WTC11 (cell line): ENCODE results near the gene EDN2. TPM values are rescaled to one million over a fixed set of nuclear protein-coding genes. Genes with fewer than 3 reads are reported as not detected.

Experiments used
- ATAC-seq: fragments of 200-7000 bp; cut with Tn5 transposase; 2 replicates; pipeline ENCODE4 v1.10.0; 2021; ENCODE audit warnings: mild to moderate bottlenecking, moderate library complexity
- CTCF ChIA-PET: fragments of 300-600 bp; sonication (Branson Sonifier 250); formaldehyde crosslinking; loops from one replicate; lab custom pipeline; 2021; ENCODE audit warnings: antibody characterized with exemption; lab: Charles Lee
- POLR2A ChIA-PET: fragments of 350-600 bp; sonication (Branson Sonifier 250); formaldehyde crosslinking; loops from one replicate; lab custom pipeline; 2021; ENCODE audit warnings: antibody characterized with exemption; lab: Charles Lee
- DNase-seq: peaks from one replicate; pipeline ENCODE4 v3.0.0; 2021; ENCODE audit warnings: low spot score
- H3K27ac Mint-ChIP-seq: 2 replicates; pipeline ENCODE4 v1.8.0; 2021; ENCODE audit warnings: mixed read lengths
- H3K27me3 Mint-ChIP-seq: 2 replicates; pipeline ENCODE4 v1.8.0; 2021; ENCODE audit warnings: low read depth, mild to moderate bottlenecking, moderate library complexity, mixed read lengths
- H3K36me3 Mint-ChIP-seq: 2 replicates; pipeline ENCODE4 v1.8.0; 2021; ENCODE audit warnings: mixed read lengths
- H3K4me1 Mint-ChIP-seq: 2 replicates; pipeline ENCODE4 v1.8.0; 2022; ENCODE audit warnings: mixed read lengths
- H3K4me3 Mint-ChIP-seq: 2 replicates; pipeline ENCODE4 v1.8.0; 2021; ENCODE audit warnings: mild to moderate bottlenecking, moderate library complexity, mixed read lengths
- H3K9me3 Mint-ChIP-seq: 2 replicates; pipeline ENCODE4 v1.8.0; 2021; ENCODE audit warnings: mixed read lengths
- EMX1 ChIP-seq: fragments of 250-450 bp; sonication (Bioruptor Pico); IDR thresholded peaks from 2 replicates; pipeline ENCODE4 v1.8.0; 2021; ENCODE audit warnings: mild to moderate bottlenecking
- GTF2I ChIP-seq: fragments of 250-450 bp; sonication (Bioruptor Pico); conservative IDR thresholded peaks from 2 replicates; pipeline ENCODE4 v1.4.0; 2021; ENCODE audit warnings: mild to moderate bottlenecking
- IRF2 ChIP-seq: sonication (generic); formaldehyde crosslinking; IDR thresholded peaks from 2 replicates; pipeline ENCODE4 v1.8.0; 2022; ENCODE audit warnings: low read depth, missing genetic modification reagents, borderline replicate concordance
- JUN ChIP-seq: sonication (generic); formaldehyde crosslinking; IDR thresholded peaks from 2 replicates; pipeline ENCODE4 v1.8.0; 2023; ENCODE audit warnings: mild to moderate bottlenecking, missing genetic modification reagents
- KAT7 ChIP-seq: sonication (generic); formaldehyde crosslinking; IDR thresholded peaks from 2 replicates; pipeline ENCODE4 v1.8.1; 2023; ENCODE audit warnings: missing genetic modification reagents, mild to moderate bottlenecking, borderline replicate concordance
- NFYB ChIP-seq: sonication (generic); formaldehyde crosslinking; conservative IDR thresholded peaks from 2 replicates; pipeline ENCODE4 v1.8.0; 2022; ENCODE audit warnings: low read depth, missing genetic modification reagents
- SP1 ChIP-seq: sonication (generic); formaldehyde crosslinking; conservative IDR thresholded peaks from 2 replicates; pipeline ENCODE4 v1.8.1; 2022; ENCODE audit warnings: missing genetic modification reagents
- TEAD4 ChIP-seq: sonication (generic); formaldehyde crosslinking; IDR thresholded peaks from 2 replicates; pipeline ENCODE4 v1.8.0; 2022; ENCODE audit warnings: mild to moderate bottlenecking, missing genetic modification reagents
- ZNF219 ChIP-seq: sonication (generic); formaldehyde crosslinking; IDR thresholded peaks from 2 replicates; pipeline ENCODE4 v1.8.0; 2023; ENCODE audit warnings: missing genetic modification reagents, mild to moderate bottlenecking, borderline replicate concordance
- ZNF416 ChIP-seq: fragments of 250-450 bp; sonication (Bioruptor Pico); IDR thresholded peaks from 2 replicates; pipeline ENCODE4 v1.9.0; 2021; ENCODE audit warnings: mild to moderate bottlenecking, inconsistent platforms
- ZNF423 ChIP-seq: fragments of 250-450 bp; sonication (Bioruptor Pico); IDR thresholded peaks from 2 replicates; pipeline ENCODE4 v2.1.2; 2022; ENCODE audit warnings: mild to moderate bottlenecking, moderate library complexity
- total RNA-seq: library from RNA; stranded (reverse); gene quantifications from 3 replicates; pipeline ENCODE4 v1.2.3, GENCODE V29; 2021
- TF ChIP-seq, protein P1 (sequence below): sonication (generic); formaldehyde crosslinking; IDR thresholded peaks from 2 replicates; pipeline ENCODE4 v1.8.1; 2023; ENCODE audit warnings: mild to moderate bottlenecking, missing genetic modification reagents, moderate library complexity
- TF ChIP-seq, protein P2 (sequence below): sonication (generic); formaldehyde crosslinking; IDR thresholded peaks from 2 replicates; pipeline ENCODE4 v1.8.0; 2023; ENCODE audit warnings: missing genetic modification reagents, mild to moderate bottlenecking, borderline replicate concordance
- TF ChIP-seq, protein P3 (sequence below): sonication (generic); formaldehyde crosslinking; IDR thresholded peaks from 2 replicates; pipeline ENCODE4 v1.8.1; 2022; ENCODE audit warnings: low read depth, mild to moderate bottlenecking, moderate library complexity, missing genetic modification reagents, borderline replicate concordance
- TF ChIP-seq, protein P4 (sequence below): fragments of 250-450 bp; sonication (Bioruptor Pico); IDR thresholded peaks from 2 replicates; pipeline ENCODE4 v2.1.2; 2022; ENCODE audit warnings: mild to moderate bottlenecking, moderate library complexity
- TF ChIP-seq, protein P5 (sequence below): sonication (generic); formaldehyde crosslinking; conservative IDR thresholded peaks from 2 replicates; pipeline ENCODE4 v1.8.1; 2022; ENCODE audit warnings: mild to moderate bottlenecking, missing genetic modification reagents
- TF ChIP-seq, protein P6 (sequence below): sonication (generic); formaldehyde crosslinking; IDR thresholded peaks from 2 replicates; pipeline ENCODE4 v1.8.1; 2023; ENCODE audit warnings: mild to moderate bottlenecking, missing genetic modification reagents

Gene EDN2
- total RNA-seq, 1 experiment from 2014 or later = 0.33 TPM

DNA sequence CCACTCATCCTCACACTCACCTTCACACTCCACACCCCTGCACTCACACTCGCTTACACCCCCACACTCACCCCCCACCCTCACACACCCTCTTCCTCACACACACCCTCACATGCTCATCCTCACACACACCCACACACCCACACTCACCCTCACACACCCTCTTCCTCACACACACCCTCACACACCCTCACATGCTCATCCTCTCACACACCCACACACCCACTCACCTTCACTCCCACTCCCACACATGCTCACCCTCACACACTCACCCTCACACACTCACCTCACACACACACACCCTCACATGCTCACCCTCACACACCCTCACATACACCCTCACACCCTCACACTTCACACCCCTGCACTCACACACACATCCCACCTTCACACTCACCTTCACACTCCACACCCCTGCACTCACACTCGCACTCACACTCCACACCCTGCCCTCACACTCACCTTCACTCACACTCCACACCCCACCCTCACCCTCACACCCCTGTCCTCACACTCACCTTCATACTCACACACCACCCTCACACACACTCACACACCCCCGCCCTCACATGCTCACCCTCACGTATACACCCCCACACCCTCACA lies 42.6 kb upstream of the EDN2 start:
- H3K9me3 Mint-ChIP-seq = peaks cover 18% of the 10 kb centered on the region
- H3K27ac Mint-ChIP-seq = no peak overlapping the region
- peaks cover 3% of the 10 kb centered on the region; the same call in 1 of the 2 replicates for H3K36me3 Mint-ChIP-seq
- TF ChIP-seq, protein P1, sequence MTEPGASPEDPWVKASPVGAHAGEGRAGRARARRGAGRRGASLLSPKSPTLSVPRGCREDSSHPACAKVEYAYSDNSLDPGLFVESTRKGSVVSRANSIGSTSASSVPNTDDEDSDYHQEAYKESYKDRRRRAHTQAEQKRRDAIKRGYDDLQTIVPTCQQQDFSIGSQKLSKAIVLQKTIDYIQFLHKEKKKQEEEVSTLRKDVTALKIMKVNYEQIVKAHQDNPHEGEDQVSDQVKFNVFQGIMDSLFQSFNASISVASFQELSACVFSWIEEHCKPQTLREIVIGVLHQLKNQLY (CRISPR knock-in tag) = no peak
- TF ChIP-seq ZNF416 (CRISPR knock-in tag) (no peak), KAT7 (no peak), TEAD4 (CRISPR knock-in tag) (no peak), EMX1 (CRISPR knock-in tag) (no peak), GTF2I (CRISPR knock-in tag) (no peak), NFYB (no peak), SP1 (CRISPR knock-in tag) (no peak), IRF2 (CRISPR knock-in tag) (no peak), ZNF423 (CRISPR knock-in tag) (no peak), ZNF219 (CRISPR knock-in tag) (no peak)
- TF ChIP-seq, protein P2, sequence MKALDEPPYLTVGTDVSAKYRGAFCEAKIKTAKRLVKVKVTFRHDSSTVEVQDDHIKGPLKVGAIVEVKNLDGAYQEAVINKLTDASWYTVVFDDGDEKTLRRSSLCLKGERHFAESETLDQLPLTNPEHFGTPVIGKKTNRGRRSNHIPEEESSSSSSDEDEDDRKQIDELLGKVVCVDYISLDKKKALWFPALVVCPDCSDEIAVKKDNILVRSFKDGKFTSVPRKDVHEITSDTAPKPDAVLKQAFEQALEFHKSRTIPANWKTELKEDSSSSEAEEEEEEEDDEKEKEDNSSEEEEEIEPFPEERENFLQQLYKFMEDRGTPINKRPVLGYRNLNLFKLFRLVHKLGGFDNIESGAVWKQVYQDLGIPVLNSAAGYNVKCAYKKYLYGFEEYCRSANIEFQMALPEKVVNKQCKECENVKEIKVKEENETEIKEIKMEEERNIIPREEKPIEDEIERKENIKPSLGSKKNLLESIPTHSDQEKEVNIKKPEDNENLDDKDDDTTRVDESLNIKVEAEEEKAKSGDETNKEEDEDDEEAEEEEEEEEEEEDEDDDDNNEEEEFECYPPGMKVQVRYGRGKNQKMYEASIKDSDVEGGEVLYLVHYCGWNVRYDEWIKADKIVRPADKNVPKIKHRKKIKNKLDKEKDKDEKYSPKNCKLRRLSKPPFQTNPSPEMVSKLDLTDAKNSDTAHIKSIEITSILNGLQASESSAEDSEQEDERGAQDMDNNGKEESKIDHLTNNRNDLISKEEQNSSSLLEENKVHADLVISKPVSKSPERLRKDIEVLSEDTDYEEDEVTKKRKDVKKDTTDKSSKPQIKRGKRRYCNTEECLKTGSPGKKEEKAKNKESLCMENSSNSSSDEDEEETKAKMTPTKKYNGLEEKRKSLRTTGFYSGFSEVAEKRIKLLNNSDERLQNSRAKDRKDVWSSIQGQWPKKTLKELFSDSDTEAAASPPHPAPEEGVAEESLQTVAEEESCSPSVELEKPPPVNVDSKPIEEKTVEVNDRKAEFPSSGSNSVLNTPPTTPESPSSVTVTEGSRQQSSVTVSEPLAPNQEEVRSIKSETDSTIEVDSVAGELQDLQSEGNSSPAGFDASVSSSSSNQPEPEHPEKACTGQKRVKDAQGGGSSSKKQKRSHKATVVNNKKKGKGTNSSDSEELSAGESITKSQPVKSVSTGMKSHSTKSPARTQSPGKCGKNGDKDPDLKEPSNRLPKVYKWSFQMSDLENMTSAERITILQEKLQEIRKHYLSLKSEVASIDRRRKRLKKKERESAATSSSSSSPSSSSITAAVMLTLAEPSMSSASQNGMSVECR (CRISPR knock-in tag) = no peak
- TF ChIP-seq, protein P3, sequence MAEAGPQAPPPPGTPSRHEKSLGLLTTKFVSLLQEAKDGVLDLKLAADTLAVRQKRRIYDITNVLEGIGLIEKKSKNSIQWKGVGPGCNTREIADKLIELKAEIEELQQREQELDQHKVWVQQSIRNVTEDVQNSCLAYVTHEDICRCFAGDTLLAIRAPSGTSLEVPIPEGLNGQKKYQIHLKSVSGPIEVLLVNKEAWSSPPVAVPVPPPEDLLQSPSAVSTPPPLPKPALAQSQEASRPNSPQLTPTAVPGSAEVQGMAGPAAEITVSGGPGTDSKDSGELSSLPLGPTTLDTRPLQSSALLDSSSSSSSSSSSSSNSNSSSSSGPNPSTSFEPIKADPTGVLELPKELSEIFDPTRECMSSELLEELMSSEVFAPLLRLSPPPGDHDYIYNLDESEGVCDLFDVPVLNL (CRISPR knock-in tag) = no peak
- TF ChIP-seq, protein P4, sequence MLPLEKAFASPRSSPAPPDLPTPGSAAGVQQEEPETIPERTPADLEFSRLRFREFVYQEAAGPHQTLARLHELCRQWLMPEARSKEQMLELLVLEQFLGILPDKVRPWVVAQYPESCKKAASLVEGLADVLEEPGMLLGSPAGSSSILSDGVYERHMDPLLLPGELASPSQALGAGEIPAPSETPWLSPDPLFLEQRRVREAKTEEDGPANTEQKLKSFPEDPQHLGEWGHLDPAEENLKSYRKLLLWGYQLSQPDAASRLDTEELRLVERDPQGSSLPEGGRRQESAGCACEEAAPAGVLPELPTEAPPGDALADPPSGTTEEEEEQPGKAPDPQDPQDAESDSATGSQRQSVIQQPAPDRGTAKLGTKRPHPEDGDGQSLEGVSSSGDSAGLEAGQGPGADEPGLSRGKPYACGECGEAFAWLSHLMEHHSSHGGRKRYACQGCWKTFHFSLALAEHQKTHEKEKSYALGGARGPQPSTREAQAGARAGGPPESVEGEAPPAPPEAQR = no peak
- ATAC-seq = no peak
- CTCF ChIA-PET = no interaction called here
- H3K27me3 Mint-ChIP-seq = no peaks in the 10 kb centered on the region
- no peak overlapping the region for H3K4me3 Mint-ChIP-seq
- POLR2A ChIA-PET = no interaction called here
- DNase-seq = no peak
- no peaks in the 10 kb centered on the region for H3K4me1 Mint-ChIP-seq

DNA sequence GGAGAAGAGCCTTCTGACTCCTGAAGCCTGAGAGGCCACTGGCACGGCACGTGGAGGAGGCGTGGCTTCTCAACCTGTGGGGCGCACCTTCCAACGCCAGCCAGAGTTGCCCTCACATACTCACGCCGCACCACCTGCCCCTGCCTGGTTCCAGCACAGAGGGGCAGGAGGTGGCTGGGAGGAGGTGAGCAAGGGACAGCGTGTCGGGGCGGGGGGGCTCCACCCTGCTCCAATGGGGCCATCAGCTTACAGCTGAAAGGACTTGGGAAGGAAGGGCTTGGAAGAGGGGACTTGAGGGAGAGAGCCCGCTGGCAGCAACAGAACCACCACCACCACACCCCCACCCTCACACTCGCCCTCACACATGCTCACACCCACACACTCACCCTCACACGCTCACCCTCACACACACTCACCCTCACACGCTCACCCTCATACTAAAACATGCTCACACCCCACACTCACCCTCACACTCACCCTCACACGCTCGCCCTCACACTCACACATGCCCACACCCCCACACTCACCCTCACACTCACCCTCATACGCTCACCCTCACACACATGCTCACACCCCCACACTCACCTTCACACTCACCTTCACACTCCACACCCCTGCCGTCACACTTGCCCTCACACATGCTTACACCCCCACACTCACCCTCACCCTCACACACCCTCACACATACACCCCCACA lies 41.6 kb upstream of the EDN2 start:
- no peak for ATAC-seq
- no peak for DNase-seq
- H3K4me1 Mint-ChIP-seq = no peaks in the 10 kb centered on the region
- TF ChIP-seq, protein P5, sequence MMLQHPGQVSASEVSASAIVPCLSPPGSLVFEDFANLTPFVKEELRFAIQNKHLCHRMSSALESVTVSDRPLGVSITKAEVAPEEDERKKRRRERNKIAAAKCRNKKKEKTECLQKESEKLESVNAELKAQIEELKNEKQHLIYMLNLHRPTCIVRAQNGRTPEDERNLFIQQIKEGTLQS (CRISPR knock-in tag) = no peak
- TF ChIP-seq, protein P6, sequence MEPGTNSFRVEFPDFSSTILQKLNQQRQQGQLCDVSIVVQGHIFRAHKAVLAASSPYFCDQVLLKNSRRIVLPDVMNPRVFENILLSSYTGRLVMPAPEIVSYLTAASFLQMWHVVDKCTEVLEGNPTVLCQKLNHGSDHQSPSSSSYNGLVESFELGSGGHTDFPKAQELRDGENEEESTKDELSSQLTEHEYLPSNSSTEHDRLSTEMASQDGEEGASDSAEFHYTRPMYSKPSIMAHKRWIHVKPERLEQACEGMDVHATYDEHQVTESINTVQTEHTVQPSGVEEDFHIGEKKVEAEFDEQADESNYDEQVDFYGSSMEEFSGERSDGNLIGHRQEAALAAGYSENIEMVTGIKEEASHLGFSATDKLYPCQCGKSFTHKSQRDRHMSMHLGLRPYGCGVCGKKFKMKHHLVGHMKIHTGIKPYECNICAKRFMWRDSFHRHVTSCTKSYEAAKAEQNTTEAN (CRISPR knock-in tag) = peak; percentile 44; the same call in 1 of the 2 replicates
- TF ChIP-seq ZNF423 (CRISPR knock-in tag) (no peak), JUN (CRISPR knock-in tag) (no peak)
- ChIA-PET POLR2A (no interaction called here), CTCF (interaction anchor here (3.7 kb wide), 1 partner anchor 11 kb away, joined by 39 read pairs; no protein-coding TSS in a partner anchor)
- H3K9me3 Mint-ChIP-seq = peaks cover 15% of the 10 kb centered on the region
- H3K27ac Mint-ChIP-seq = no peak overlapping the region
- H3K27me3 Mint-ChIP-seq = no peaks in the 10 kb centered on the region
- H3K36me3 Mint-ChIP-seq = peaks cover 3% of the 10 kb centered on the region; the same call in 1 of the 2 replicates
- H3K4me3 Mint-ChIP-seq = no peak overlapping the region
